ENCODE results near the gene NCOA3. TPM values are rescaled to one million over a fixed set of nuclear protein-coding genes. Genes with fewer than 3 reads are reported as not detected.
A peak's percentile ranks its signal among the peaks of the same experiment; 100 is the strongest.
"Not testable (repeated sequence)": the region's sequence is repeated elsewhere in the genome, so short reads cannot be mapped to it uniquely, and the experiment has no call there.

Gene NCOA3
- total RNA-seq, 8 experiments from 2014 or later: 24.4 to 81.9 (median 31.1) TPM

DNA sequence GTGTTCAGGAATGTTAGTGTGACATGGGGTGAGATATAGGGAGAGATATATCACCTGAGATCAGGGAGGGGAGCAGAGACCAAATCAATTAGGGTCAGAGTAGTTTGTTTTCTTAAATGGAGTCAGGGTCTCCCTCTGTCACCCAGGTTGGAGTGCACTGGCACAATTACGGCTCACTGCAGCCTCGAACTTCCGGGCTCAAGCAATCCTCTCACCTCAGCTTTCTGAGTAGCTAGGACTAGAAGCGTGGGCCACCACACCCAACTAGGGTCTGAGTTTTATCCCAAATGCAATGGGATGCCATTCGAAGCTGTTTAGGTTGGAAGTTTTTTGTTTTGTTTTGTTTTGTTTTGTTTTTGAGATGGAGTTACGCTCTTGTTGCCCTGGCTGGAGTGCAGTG, 3.1 kb upstream of the NCOA3 start:
- in situ Hi-C loops (cut with MboI; ENCODE audit: low pct_unique_long_range_greater_than_20kb in 2 of 9, low sequenced_read_pairs in 9 of 9, unreplicated experiment in 9 of 9): no loop called here
- H3K4me3 ChIP-seq: no peak overlapping the region
- peaks cover 9% of the 10 kb centered on the region in 2 donors for H3K4me1 ChIP-seq (replicated peaks in 1 of 2)
- no peak for ATAC-seq (replicated peaks in 6 of 8)
- H3K27ac ChIP-seq: no peak overlapping the region
- 60 to 97% (median 80%) methylated on average over 1 to 5 of the region's 6 CpGs; no CpG with 5 or more reads in 2 of the 10 experiments for WGBS, 10 experiments

DNA sequence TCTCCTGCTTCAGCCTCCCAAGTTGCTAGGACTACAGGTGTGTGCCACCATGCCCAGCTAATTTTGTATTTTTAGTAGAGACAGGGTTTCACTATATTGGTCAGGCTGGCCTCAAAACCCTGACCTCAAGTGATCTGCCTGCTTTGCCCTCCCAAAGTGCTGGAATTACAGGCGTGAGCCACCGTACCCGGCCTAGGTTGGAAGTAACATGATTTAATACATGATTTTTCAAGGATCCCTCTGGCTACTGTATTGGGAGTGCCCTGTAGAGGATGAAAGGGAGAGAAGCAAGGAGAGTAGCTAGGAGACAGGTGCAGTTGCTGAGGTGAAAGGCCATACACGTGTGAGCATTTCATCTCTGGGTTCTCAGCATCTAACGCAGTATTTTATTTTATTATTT, 2.6 kb upstream of the NCOA3 start:
- no peak overlapping the region for H3K4me3 ChIP-seq
- H3K4me1 ChIP-seq (replicated peaks in 1 of 2): peaks cover 7% of the 10 kb centered on the region in 2 donors
- WGBS, 10 experiments: 83 to 100% (median 96%) methylated on average over 2 to 5 of the region's 5 CpGs; no CpG with 5 or more reads in 4 of the 10 experiments
- H3K27ac ChIP-seq: no peak overlapping the region
- in situ Hi-C loops (cut with MboI; ENCODE audit: low pct_unique_long_range_greater_than_20kb in 2 of 9, low sequenced_read_pairs in 9 of 9, unreplicated experiment in 9 of 9): no loop called here
- ATAC-seq (replicated peaks in 6 of 8): no peak

DNA sequence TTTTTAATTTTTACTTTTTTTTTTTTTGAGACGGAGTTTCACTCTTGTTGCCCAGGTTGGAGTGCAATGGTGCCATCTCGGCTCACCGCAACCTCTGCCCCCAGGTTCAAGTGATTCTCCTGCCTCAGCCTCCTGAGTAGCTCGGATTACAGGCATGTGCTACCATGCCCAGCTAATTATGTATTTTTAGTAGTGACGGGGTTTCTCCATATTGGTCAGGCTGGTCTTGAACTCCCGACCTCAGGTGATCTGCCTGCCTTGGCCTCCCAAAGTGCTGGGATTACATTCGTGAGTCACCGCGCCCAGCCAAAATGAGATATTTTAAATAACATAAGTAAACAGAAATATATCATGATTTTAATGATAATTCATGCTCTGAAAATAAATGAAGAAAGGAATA, 1.6 kb upstream of the NCOA3 start:
- in situ Hi-C loops (cut with MboI; ENCODE audit: low pct_unique_long_range_greater_than_20kb in 2 of 9, low sequenced_read_pairs in 9 of 9, unreplicated experiment in 9 of 9): loop anchor here in 2 of 9 experiments (25.0 kb wide), 1 partner anchor 112 kb away; no protein-coding TSS in a partner anchor
- 94 to 100% (median 100%) methylated on average over 1 to 6 of the region's 9 CpGs; no CpG with 5 or more reads in 2 of the 10 experiments for WGBS, 10 experiments
- H3K4me3 ChIP-seq; ATAC-seq (replicated peaks in 6 of 8); H3K27ac ChIP-seq: not testable (repeated sequence)
- peaks cover 7 to 11% of the 10 kb centered on the region in 2 donors for H3K4me1 ChIP-seq (replicated peaks in 1 of 2)

DNA sequence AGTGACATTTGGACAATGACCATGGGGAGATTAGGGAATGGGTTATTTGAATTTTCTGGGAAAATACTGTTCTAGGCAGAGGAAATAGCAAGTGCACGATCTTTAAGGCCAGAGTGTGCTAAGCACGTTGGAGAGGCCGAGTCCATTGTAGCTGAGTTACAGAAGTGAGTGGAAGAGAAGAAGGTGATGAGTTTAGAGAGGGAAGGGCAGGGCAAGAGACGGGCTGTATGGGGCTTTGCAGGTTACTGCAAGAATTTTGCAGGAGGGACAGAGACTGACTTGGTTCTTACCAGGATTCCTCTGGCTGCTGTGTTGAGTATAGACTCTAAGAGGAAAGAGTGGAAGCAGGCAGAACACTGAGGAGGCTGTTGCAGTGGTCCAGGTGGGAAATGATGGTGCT, 1.1 kb upstream of the NCOA3 start:
- Histone ChIP-seq H3K4me1 (replicated peaks in 1 of 2) (peaks cover 7 to 11% of the 10 kb centered on the region in 2 donors), H3K4me3 (peak overlapping the region; percentile 58 to 87 (median 76)), H3K27ac (no peak overlapping the region)
- WGBS, 10 experiments: 38 to 90% (median 81%) methylated on average over 1 to 4 of the region's 4 CpGs; no CpG with 5 or more reads in 2 of the 10 experiments
- ATAC-seq (replicated peaks in 6 of 8): no peak
- in situ Hi-C loops (cut with MboI; ENCODE audit: low pct_unique_long_range_greater_than_20kb in 2 of 9, low sequenced_read_pairs in 9 of 9, unreplicated experiment in 9 of 9): loop anchor here in 2 of 9 experiments (25.0 kb wide), 1 partner anchor 112 kb away; no protein-coding TSS in a partner anchor

DNA sequence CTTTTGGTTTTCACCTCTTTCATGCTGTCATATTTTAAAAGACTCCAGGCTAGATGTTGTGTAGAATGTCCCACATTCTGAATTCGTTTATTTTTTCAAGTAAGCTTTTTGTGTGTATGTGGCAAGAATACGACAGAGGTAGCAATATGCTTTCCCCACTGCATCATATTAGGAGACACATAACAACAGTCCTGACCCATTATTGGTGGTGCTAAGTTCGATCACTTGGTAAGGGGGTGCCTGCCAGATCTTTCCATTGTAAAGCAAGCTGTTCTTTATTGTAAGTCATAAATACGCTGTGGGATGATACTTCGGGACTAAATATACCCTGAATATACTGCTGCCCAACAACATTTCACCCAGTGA, 588 bp upstream of the NCOA3 start:
- 0 to 41% (median 13%) methylated on average over 1 to 5 of the region's 5 CpGs; no CpG with 5 or more reads in 3 of the 10 experiments for WGBS, 10 experiments
- Histone ChIP-seq H3K4me3 (peak overlapping the region; percentile 58 to 87 (median 76)), H3K27ac (peak overlapping the region; percentile 34 to 72), H3K4me1 (replicated peaks in 1 of 2) (peaks cover 7 to 11% of the 10 kb centered on the region in 2 donors)
- in situ Hi-C loops (cut with MboI; ENCODE audit: low pct_unique_long_range_greater_than_20kb in 2 of 9, low sequenced_read_pairs in 9 of 9, unreplicated experiment in 9 of 9): loop anchor here in 2 of 9 experiments (25.0 kb wide), 1 partner anchor 111 kb away; no protein-coding TSS in a partner anchor
- peak in 4 of 8 experiments; percentile 1 to 10 (median 6) for ATAC-seq (replicated peaks in 6 of 8)

DNA sequence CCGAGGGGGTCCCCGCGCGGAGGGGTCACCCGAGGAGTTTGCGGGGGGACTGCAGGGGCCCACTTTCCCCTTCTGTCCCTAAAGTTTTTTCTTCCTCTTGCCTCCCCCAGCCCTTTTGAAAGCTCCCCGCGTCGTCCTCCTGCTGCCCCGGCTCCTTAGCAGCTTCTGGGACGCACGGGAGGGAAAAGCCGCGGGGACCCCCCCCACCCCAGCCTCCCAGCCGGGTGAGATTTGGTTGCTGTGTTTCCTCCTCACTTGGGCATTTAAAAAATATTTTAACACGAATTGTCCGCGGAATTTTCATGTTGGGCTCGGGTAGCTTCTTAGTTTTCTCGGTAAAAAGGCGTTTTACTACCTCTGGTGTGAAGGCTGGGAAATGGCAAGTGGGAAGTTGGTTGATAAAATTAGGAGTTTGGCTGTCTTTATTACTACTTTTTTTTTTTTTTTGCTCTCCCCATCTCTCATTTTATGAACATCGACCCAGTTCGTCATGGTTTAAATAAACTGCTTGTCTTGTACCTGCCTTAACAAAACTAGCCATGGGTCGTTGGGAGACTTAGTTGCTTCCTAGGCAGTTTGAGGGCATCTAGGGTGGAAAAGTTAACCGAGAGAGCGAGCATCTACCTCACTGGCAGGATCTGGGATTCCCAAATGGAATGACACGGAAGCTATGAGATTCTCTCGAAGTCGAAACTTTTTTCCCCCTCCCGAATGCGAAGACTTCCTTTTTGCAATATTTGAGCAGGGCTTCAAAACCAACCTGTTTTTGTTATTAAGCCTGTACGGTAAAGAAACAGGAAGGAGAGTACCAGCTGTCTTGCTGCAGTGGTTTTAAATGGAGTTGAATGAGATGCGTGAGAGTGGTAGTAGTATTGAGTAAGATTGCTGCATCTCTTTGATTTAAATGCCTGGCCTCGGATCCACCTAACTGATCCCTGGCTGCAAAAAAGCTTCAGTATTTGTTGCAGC, 868 bp downstream of the NCOA3 start:
- 0 to 3% (median 0%) methylated on average over 3 to 23 of the region's 34 CpGs for WGBS, 10 experiments
- Histone ChIP-seq H3K4me3 (peak overlapping the region; percentile 58 to 87 (median 76)), H3K27ac (peak overlapping the region; percentile 65 to 83), H3K4me1 (replicated peaks in 1 of 2) (peaks cover 7 to 11% of the 10 kb centered on the region in 2 donors)
- in situ Hi-C loops (cut with MboI; ENCODE audit: low pct_unique_long_range_greater_than_20kb in 2 of 9, low sequenced_read_pairs in 9 of 9, unreplicated experiment in 9 of 9): loop anchor here in 2 of 9 experiments (25.0 kb wide), 1 partner anchor 110 kb away; no protein-coding TSS in a partner anchor
- ATAC-seq (replicated peaks in 6 of 8): peak in 3 of 8 experiments; percentile 3 to 6 (median 5)

DNA sequence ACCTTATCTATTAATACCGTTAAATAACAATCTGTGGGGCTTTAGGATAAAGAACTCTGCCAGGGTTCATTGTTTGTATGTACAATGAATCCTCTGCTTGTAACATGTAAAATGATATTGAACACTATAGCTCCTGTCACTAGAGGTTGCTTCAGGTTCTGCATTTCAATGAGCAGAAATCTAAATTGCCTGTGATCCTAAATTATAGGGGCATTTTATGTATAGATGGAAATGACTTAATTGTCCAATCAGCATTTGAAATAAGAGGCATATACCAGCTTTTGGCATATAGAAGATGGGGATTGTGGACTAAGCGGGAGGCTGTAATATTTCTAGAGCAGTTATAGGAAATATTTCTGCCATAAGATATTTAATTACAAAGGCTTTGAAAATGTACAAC, 2.0 kb downstream of the NCOA3 start:
- in situ Hi-C loops (cut with MboI; ENCODE audit: low pct_unique_long_range_greater_than_20kb in 2 of 9, low sequenced_read_pairs in 9 of 9, unreplicated experiment in 9 of 9): loop anchor here in 2 of 9 experiments (25.0 kb wide), 1 partner anchor 109 kb away; no protein-coding TSS in a partner anchor
- WGBS, 10 experiments: 0 to 100% (median 38%) methylated on average over 1 to 2 of the region's 2 CpGs
- Histone ChIP-seq H3K27ac (peak overlapping the region in 1 of 2 donors; percentile 23), H3K4me3 (peak overlapping the region; percentile 58 to 87 (median 76)), H3K4me1 (replicated peaks in 1 of 2) (peaks cover 14 to 19% of the 10 kb centered on the region in 2 donors)
- no peak for ATAC-seq (replicated peaks in 6 of 8)

DNA sequence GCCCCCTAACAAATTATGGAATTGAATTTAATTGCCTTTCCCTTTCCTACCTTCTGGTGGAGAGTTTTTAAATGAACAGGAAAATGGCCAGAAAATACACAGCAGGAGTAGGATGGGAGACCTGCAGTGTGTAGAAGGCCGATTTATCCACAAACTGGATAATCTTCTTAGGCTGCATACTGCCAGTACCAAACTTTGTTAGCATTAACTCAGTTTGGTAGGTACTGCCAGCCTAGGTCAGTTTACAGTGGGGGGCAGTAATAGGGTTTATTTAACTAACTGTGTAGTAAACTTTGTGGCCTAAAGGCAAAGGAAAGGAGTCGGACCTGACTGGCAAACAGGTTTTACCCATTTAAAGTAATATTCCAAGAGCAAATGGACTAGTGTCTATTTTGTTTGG, 4.6 kb downstream of the NCOA3 start:
- Histone ChIP-seq H3K4me1 (replicated peaks in 1 of 2) (peaks cover 8 to 15% of the 10 kb centered on the region in 2 donors), H3K27ac (no peak overlapping the region), H3K4me3 (no peak overlapping the region)
- no peak for ATAC-seq (replicated peaks in 6 of 8)
- in situ Hi-C loops (cut with MboI; ENCODE audit: low pct_unique_long_range_greater_than_20kb in 2 of 9, low sequenced_read_pairs in 9 of 9, unreplicated experiment in 9 of 9): loop anchor here in 2 of 9 experiments (25.0 kb wide), 1 partner anchor 106 kb away; no protein-coding TSS in a partner anchor
- whole genome bisulfite sequencing, 10 experiments: 27 to 88% (median 81%) methylated on average over 1 to 2 of the region's 2 CpGs; no CpG with 5 or more reads in 1 of the 10 experiments

DNA sequence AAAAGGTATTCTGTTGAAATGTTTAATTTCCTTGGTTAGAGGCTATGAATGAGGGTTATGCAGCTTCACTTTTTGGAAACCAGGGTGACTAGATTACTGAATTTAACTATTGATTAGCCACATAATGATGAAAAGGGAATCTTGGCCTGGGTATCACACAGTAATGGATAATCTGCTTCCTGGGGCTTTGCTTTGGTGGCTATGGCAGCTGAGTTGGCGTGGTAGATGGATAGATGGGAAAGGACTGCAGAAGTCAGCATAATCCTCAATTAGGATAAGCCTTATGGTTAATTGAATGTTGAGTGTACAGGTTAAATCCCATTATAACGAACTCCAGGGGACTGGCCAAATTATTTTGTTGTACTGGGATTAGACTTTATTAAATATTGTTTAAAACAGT, 5.2 kb downstream of the NCOA3 start:
- in situ Hi-C loops (cut with MboI; ENCODE audit: low pct_unique_long_range_greater_than_20kb in 2 of 9, low sequenced_read_pairs in 9 of 9, unreplicated experiment in 9 of 9): loop anchor here in 2 of 9 experiments (25.0 kb wide), 1 partner anchor 105 kb away; no protein-coding TSS in a partner anchor
- H3K4me1 ChIP-seq (replicated peaks in 1 of 2): peaks cover 8 to 15% of the 10 kb centered on the region in 2 donors
- H3K4me3 ChIP-seq: no peak overlapping the region
- H3K27ac ChIP-seq: no peak overlapping the region
- 33 to 100% (median 93%) methylated on average over 1 of the region's 2 CpGs; no CpG with 5 or more reads in 2 of the 10 experiments for WGBS, 10 experiments
- ATAC-seq (replicated peaks in 6 of 8): no peak

DNA sequence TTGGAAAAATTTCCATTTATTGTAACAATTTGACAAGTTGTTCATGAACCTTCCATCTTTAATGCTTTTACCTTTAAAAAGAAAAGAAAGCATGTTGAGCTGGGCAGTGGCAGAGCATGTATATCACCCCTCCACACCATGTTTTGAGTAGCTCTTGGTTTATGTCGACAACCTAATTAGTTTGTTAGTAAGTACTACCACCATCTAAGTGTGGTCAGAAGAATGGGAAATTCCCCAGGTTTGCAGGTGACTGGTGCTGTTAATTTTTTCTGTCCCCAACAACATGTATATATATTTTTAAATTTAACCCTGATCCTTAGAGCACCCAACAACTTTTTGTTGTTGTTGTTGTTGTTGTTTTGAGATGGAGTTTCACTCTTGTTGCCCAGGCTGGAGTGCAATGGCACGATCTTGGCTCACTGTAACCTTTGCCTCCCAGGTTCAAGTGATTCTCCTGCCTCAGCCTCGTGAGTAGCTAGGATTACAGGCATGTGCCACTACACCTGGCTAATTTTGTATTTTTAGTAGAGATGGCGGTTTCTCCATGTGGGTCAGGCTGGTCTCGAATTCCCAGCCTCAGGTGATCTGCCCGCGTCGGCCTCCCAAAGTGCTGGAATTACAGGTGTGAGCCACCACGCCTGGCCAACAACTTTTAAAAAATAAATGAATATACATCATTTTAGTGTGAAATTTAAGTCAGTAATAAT, 5.7 kb downstream of the NCOA3 start:
- 80 to 100% (median 95%) methylated on average over 2 to 8 of the region's 9 CpGs; no CpG with 5 or more reads in 1 of the 10 experiments for WGBS, 10 experiments
- not testable (repeated sequence) for H3K27ac ChIP-seq; ATAC-seq (replicated peaks in 6 of 8); H3K4me3 ChIP-seq
- in situ Hi-C loops (cut with MboI; ENCODE audit: low pct_unique_long_range_greater_than_20kb in 2 of 9, low sequenced_read_pairs in 9 of 9, unreplicated experiment in 9 of 9): loop anchor here in 2 of 9 experiments (25.0 kb wide), 1 partner anchor 105 kb away; no protein-coding TSS in a partner anchor
- H3K4me1 ChIP-seq (replicated peaks in 1 of 2): peaks cover 8 to 15% of the 10 kb centered on the region in 2 donors

DNA sequence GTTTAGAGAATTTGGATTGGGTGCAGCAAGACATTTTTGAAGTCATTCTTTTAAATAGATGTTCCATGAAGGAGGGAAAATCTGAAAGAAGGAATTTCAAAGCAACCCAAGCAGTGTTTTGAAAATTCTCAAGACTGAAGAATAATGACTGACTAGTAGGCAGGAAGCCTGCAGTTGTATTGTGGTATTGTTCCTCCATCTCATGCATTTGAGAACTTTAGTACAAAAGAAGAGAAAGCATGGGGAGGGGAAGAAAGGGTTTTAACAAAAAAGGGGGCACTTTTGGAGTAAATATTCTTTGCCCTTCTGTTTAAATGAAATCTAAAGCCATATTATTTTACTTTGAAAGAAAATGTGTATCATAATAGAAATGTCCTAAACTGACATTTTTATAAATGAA, 6.6 kb downstream of the NCOA3 start:
- in situ Hi-C loops (cut with MboI; ENCODE audit: low pct_unique_long_range_greater_than_20kb in 2 of 9, low sequenced_read_pairs in 9 of 9, unreplicated experiment in 9 of 9): loop anchor here in 2 of 9 experiments (25.0 kb wide), 1 partner anchor 104 kb away; no protein-coding TSS in a partner anchor
- Histone ChIP-seq H3K4me3 (no peak overlapping the region), H3K4me1 (replicated peaks in 1 of 2) (peaks cover 8 to 15% of the 10 kb centered on the region in 2 donors), H3K27ac (no peak overlapping the region)
- ATAC-seq (replicated peaks in 6 of 8): no peak

DNA sequence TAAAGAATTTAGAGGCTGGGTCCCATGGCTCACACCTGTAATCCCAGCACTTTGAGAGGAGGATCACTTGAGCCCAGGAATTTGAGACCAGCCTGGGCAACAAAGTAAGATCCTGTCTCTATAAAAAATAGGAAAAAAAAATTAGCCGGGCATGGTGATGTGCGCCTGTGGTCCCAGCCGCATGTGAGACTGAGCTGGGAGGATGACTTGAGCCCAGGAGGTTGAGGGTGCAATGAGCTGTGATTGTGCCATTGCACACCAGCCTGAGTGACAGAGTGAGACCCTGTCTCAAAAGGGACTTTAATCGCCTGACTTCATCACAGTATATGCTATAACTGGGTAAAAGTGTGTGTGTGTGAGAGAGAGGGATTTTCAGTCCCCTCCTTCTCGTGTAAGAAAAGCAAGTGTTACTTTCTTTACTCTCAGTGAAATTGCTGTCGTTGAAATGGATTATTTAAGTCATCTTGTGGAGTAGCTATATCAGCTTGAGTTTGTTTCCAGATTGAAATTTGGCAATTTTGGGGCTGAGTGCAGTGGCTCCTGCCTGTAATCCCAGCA, 7.5 kb downstream of the NCOA3 start:
- in situ Hi-C loops (cut with MboI; ENCODE audit: low pct_unique_long_range_greater_than_20kb in 2 of 9, low sequenced_read_pairs in 9 of 9, unreplicated experiment in 9 of 9): loop anchor here in 2 of 9 experiments (25.0 kb wide), 1 partner anchor 103 kb away; no protein-coding TSS in a partner anchor
- no peak for ATAC-seq (replicated peaks in 6 of 8)
- Histone ChIP-seq H3K27ac (no peak overlapping the region), H3K4me3 (no peak overlapping the region), H3K4me1 (replicated peaks in 1 of 2) (peaks cover 8 to 14% of the 10 kb centered on the region in 2 donors)
- WGBS, 10 experiments: 40 to 95% (median 86%) methylated on average over 1 to 6 of the region's 6 CpGs; no CpG with 5 or more reads in 4 of the 10 experiments

Measured in motor neuron (in vitro differentiated cells).